ENCODE measurements around the gene CRYBA4.

CRYBA4 gene

DNA sequence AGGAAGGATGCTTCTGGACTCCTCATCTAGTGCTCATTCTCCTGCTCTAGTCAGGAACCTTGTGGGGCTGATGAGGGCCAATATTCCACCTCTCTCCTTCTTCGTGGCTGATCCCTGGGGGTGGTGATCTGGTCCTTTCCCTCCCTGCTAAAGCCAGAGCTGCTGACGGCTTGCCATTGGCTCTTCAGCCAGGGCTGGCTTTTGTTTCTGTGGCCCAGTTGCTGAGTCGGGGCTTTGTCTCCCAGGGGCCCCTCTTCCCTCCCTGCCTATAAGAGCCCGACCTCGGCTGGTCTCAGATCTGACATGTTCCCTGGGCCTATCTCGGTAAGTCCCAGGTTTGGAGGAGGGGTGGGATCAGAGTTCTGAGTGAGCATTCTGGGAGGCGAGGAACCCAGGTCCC is at the start of gene CRYBA4:
Gene CRYBA4 (plus strand): TSS at position 301 of the 400 bp plus-strand sequence. CDS start 634 bp downstream, outside the sequence.
- DNase-seq, result no peak

DNA sequence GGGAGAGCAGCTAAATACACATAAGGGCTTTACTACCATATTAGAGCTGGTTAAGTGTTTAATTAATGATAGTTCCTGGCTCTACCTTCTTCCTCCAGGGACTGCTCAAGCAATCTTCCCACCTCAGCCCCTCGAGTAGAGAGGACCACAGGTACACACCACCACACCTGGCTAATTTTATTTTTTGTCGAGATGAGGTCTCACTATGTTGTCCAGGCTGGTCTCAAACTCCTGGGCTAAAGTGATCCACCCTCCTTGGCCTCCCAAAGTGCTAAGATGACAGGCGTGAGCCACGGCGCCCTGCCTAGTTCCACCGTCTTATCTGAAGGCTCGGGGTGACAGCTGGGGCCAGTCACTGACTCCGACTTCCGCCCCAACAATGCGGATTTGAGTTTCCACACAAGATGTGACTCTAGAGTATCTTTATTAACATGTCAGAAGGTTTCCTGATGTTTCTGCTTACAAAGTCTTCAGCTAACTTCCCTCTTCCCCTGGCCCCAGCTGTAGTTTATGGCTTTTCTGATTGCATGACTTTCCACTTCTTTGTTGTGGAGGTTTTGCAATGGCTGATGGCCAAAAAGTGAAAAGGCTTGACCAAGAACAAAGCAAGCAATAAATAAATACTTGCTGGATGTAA is 48.6 kb upstream of the CRYBA4 start:
- DNase-seq, result no peak

- DNase-seq, result no peak
Observed at GRCh38 chr22:26574001-26574723, 47.6 kb upstream of the CRYBA4 start.

DNA sequence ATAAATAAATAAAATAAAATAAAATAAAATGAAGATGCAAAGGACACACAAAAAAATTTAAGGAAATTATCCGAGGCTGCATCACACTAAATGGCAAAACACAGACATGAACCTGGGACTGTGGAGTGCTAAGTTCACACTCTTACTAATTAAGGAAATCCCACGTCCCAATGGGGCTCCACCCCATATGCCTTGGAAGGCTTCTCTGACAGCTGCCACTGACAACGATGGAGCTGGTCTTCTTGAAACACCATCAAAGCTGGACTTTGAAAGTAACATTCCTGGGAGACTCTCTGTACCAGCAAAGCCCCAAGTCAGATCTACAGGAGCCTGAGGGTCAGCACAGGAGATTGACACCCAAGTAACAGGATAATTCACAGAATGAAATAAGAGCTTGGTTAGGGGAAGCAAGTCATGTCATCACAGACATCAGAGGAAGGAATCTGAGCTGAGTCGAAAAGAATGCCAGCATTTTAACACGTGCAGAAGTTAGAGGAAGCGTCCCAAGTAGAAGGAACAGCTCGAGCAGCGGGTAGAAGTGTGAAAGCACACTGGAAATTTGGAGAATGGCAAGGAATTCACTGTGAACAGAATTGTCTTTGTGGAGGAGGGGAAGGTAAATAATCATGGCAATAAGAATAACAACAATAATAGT is 45.6 kb upstream of the CRYBA4 start:
- DNase-seq, result no peak

GRCh38 chr22:26577081-26577480 is 44.7 kb upstream of the CRYBA4 start:
- no peak for DNase-seq

DNA sequence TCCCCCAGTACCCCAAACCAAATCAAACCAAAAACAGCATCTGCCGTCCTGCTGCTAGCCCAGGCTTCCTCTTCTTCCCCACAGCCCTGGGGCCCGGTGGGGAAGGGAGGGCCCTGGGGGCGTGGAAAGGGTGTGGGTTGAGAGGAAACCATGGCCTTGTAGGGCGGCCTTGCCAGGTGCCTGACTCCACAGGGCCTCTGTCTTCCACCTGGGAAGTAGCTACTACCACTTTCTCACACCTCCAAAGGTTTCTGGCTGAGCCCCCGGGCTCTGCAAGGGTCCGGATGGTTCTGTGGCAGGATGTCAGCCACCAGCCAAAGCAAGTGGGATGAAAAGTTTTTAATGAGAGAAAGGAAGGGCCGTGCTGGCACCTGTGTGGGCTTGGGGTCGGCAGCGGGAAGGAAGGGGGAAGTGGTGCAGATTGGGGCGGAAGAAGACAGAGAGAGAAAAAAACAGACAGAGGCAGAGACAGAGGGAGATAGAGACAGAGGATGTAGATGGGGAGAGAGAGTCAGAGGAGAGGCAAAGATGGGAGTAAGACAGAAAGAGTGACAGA is 42.4 kb upstream of the CRYBA4 start:
- DNase-seq, result no peak

DNA sequence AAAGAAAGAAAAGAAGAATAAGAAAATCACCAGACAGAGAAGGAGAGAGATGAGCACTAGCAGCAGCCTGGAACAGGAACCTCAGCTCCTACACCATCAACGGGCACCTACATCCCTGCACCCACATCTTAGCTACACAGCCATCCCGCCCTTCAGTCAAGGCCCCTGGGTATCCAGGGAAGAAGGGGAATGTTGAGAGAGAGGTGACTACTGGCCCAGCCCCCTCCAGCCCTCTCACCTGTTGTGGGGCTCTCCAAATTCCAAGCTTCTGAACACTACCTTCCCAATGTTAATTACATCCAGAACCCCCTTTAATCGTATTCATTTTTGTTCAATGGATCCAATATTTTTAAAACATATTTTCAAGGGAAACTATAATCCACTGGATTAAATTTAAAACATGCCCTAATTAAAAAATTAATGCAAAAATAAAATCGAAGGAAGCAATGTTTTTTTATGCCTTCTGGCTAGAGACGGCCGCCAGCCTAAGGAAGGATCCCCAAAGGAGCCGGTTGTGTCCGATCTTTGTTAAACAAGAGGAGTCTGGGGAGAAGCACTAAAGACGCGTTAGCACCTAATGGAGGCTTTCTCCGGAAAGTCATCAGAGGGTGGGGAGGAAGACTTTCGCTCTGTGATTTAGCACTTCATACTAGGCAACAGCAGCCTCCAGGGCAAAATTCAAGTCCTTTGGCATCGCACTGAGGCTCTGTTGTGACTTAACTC is 41.4 kb upstream of the CRYBA4 start:
- no peak for DNase-seq

DNA sequence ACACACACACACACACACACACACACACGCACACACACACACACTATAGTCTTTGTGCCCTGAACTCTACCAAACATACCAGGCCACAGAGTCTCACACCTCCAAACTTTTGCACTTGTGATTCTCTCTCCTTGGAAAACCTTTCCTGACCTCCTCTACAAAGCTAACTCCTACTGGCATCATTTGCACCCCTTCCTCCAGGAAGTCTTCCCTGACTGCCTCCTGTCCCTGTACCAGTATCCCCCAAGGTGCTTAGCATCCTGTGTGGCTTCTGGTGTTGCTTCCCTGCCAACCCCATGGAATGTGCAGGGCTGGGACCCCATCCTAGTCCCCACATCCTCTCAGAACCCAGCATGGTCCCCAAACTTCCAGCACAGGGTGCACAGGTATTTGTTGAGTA is 40.7 kb upstream of the CRYBA4 start:
- no peak for DNase-seq

- DNase-seq, result no peak
Observed at GRCh38 chr22:26581633-26582168, 40.1 kb upstream of the CRYBA4 start.

DNA sequence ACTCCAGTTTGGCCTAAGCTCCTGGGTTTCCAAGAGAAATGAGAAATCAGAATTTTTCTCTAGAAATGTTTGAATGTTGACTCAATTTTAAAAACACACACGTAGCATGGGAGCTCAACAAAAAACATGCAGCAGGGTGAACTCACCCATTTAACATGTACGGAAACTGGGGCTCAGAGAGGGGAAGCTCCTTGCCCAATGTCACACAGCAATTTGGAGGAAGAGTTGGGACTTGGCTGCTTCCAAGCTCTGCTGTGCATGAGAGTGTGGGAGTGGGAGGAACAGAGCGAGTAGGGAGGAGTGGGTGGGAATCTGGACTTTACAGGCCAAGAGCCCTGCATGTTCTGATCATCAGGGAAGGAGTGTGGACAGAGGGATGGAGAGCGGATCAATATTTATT is 37.8 kb upstream of the CRYBA4 start:
- no peak for DNase-seq

GRCh38 chr22:26585104-26585790 is 36.5 kb upstream of the CRYBA4 start:
- DNase-seq, result no peak

- DNase-seq, result no peak
Observed at GRCh38 chr22:26586556-26587325, 35.0 kb upstream of the CRYBA4 start.

- no peak for DNase-seq
Observed at GRCh38 chr22:26587991-26588613, 33.7 kb upstream of the CRYBA4 start.

DNA sequence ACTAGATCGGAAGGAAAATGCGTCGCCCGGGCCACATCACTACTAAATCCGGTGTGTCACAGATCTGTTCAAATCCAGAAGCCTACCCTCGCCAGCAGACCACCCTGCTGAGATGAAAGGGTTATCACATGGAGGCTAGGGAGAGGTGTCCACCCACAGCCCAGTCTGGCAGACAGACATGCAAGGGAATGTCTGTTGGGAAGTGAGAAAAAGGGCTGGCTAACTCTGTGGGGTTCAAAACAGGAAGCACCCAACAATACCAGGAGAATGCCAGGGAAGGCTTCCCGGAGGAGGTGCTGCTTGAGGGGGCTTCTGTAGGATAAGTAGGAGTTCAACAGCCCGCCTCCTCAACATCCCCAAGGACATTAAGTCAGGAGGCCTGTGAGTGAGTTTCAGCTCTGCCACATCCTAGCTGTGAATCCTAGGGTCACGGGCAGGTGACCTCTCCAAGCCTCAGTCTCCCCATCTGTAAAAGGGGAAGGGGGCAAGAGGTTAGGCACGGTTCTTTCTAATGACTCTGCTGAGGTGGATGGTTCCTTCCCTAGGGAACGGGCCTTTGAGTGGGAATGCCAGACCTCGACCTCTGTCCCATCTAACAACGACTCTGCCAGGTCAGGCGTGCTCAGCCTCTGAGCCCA is 32.9 kb upstream of the CRYBA4 start:
- DNase-seq, result no peak

- DNase-seq, result no peak
Observed at GRCh38 chr22:26589367-26589844, 32.4 kb upstream of the CRYBA4 start.

DNA sequence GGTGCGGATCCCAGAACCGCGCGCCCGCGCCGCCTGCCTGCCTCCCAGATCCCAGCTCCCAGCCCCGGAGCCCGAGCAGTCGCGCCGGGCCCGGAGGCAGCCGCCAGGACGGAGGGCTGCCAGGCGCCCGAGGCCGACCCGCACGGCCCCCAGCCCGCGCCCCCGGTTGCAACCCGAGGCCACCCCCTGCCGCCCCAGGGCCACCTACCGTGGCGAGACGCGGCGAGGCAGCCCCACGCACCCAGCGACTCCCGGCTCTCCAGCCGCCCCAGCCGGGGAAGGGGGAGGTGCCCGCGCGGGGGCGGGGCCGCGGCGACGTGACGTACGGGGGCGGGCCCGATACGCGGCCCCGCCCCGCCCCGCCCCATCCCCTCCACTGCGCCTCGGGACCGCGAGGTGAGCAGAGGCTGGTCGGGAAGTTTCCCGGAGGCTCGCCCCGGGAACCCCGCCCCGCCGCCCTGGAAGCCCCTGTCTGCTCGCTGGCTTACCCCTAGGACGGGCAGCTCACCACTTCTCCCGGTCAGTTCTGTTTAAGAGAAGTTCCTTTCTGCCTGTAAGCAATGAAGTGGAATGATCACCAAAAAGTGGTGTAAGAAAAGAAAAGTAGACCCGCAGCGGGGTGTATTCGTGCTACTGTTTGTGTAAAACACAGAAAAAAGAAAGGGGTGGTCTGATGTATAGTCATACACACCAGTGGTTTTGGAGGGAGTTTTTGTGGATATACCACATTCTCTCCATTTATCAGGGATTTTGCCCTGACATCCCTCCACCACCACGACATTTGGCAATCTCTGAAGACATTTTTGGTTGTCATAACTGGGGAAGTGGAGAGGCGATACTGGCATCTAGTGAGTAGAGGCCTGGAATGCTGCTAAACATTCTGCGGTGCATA is 31.7 kb upstream of the CRYBA4 start, which contains the start of gene TPST2:
Gene TPST2 (minus strand): TSS at position 288 of the 892 bp plus-strand sequence. CDS start 48,502 bp downstream, outside the sequence.
- peak; percentile 13 for DNase-seq

- no peak for DNase-seq
Observed at GRCh38 chr22:26592421-26592891, 29.3 kb upstream of the CRYBA4 start.

DNA sequence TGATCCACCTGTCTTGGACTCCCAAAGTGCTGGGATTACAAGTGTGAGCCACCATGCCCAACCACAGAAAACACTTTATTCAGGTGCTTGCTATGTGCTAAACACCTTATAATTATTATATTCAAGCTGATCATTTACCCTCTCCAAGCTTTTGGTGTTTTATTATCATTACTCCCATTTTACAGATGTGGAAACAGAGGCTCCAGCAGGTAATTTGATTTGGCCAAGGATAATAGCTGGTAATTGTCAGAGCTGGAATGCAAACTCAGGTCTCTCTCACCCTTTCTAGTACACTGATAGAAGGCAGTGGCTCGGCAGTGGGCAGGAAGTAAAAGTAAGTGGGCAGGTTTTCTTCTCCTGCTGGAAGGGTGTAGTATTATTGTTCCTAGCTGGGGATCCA is 28.0 kb upstream of the CRYBA4 start:
- no peak for DNase-seq

DNA sequence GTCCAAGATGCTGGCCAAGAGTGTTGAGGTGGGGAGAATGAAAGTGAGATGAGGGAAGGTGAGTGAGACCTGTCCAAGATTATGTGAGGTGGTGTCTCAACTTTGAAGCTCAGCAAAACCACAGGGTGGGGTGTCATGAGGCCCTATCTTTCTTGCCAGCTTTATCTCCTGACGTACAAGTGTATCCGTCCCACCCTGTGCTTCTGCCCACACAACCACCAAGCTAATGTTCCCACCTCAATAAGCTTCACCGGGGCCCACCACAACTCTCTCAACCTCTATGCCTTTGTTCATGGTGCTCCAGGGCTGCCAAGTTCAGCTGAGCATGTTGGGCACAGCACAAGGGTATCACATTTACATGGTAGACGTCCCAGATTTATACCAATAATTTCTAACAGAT is 24.7 kb upstream of the CRYBA4 start:
- no peak for DNase-seq
